ENCODE results near the gene CDC25A.
"Not testable (repeated sequence)": the region's sequence is repeated elsewhere in the genome, so short reads cannot be mapped to it uniquely, and the experiment has no call there.

CDC25A gene

DNA sequence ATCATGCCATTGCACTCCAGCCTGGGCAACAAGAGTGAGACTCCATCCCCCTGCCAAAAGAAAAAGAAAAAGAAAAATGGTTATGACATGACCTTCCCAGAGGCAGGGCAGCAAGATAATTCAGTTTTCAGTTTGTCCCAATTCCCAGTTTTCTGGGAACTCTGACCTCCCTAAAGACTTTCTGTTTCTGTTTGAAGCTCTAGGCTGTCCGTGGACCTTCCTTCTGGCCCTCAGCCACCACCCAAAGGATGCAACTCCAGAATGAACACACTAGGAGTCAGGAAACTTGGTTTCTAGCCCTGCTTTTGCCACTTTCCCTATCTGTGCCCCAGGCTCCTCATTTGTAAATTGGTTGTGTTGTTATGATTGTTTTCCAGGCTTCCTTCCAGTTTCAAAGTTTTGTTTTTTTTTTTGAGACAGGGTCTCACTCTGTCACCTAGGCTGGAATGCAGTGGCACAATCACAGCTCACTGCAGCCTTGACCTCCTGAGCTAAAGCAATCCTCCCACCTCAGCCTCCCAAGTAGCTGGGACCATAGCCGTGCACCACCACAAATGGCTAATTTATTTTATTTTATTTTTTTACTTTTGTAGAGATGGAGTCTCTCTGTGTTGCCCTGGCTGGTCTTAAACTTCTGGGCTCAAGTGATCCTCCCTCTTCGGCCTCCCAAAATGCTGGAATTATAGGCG, 68.6 kb downstream of the CDC25A start:
- TF ChIP-seq, protein P1, sequence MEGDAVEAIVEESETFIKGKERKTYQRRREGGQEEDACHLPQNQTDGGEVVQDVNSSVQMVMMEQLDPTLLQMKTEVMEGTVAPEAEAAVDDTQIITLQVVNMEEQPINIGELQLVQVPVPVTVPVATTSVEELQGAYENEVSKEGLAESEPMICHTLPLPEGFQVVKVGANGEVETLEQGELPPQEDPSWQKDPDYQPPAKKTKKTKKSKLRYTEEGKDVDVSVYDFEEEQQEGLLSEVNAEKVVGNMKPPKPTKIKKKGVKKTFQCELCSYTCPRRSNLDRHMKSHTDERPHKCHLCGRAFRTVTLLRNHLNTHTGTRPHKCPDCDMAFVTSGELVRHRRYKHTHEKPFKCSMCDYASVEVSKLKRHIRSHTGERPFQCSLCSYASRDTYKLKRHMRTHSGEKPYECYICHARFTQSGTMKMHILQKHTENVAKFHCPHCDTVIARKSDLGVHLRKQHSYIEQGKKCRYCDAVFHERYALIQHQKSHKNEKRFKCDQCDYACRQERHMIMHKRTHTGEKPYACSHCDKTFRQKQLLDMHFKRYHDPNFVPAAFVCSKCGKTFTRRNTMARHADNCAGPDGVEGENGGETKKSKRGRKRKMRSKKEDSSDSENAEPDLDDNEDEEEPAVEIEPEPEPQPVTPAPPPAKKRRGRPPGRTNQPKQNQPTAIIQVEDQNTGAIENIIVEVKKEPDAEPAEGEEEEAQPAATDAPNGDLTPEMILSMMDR (IDR thresholded peaks at IDR 0.05): no peak
- TF ChIP-seq ZFX (IDR thresholded peaks at IDR 0.05; ENCODE audit: borderline replicate concordance): no peak
- H3K27ac ChIP-seq: no peak overlapping the region

- TF ChIP-seq ZFX (IDR thresholded peaks at IDR 0.05; ENCODE audit: borderline replicate concordance): no peak
- TF ChIP-seq, protein P1 (IDR thresholded peaks at IDR 0.05): no peak
- no peak overlapping the region for H3K27ac ChIP-seq
These were observed 69.3 kb downstream of the CDC25A start for GRCh38 chr3:48118928-48119327.

- TF ChIP-seq ZFX (IDR thresholded peaks at IDR 0.05; ENCODE audit: borderline replicate concordance): no peak
- TF ChIP-seq, protein P1 (IDR thresholded peaks at IDR 0.05): no peak
- no peak overlapping the region for H3K27ac ChIP-seq
These were observed 69.9 kb downstream of the CDC25A start for GRCh38 chr3:48118322-48118721.

DNA sequence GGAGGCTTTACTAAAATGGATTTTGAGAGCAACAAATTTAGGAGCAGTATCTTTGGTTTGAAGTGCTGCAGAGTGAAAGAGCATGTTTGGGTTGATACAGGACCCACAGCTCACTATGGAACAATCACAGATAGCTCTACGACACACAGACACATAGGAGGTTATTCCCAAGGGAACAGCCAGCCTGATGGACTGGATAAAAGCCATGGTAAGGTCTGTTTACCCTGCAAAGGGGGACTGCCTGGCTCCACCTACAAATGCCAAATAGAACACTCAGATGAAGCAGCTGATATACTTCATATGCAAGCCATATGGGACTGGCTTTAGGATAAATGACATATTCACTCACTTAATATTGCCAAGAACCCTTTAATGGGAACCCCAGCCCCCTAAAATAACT, 75.4 kb downstream of the CDC25A start:
- TF ChIP-seq, protein P1 (IDR thresholded peaks at IDR 0.05): no peak
- TF ChIP-seq ZFX (IDR thresholded peaks at IDR 0.05; ENCODE audit: borderline replicate concordance): no peak
- H3K27ac ChIP-seq: no peak overlapping the region

DNA sequence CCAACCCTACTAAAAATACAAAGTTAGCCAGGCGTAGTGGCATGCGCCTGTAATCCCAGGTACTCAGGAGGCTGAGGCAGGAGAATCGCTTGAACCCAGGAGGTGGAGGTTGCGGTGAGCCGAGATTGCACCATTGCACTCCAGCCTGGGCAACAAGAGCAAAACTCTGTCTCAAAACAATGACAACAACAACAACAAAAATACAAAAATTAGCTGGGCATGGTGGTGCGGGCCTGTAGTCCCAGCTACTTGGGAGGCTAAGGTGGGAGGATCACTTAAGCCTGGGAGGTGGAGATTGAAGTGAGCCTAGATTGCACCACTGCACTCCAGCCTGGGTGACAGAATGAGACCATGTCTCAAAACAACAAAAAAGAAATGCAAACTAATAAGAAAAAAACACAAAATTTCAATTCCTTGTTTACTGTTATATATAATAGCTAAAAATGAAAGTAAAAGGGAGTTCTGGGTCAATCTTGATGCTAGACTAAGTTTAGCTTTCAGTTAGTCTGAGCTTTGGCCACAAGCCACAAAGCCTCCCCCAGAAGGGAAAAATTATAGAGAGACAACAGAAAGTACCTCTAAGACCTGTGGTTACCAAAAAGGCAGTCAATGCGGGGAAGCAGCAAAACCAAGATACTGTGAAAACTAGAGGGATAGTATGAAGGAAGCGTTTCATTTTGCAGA, 76.0 kb downstream of the CDC25A start:
- not testable (repeated sequence) for H3K27ac ChIP-seq

DNA sequence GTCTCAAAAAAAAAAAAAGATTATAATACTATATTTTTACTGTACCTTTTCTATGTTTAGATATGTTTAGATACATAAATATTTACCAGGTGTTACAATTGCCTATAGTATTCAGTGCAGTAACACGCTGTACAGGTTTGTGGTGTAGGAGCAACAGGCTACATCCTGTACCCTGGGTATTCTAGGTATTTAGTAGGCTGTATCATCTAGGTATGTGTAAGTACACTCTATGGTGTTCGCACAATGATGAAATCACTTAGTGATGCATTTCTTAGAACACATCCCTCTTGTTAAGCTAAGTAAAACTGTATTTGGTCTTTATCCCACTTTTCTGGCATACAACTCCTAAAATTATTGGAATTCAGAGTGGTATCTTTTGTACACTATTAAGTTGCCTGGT, 77.8 kb downstream of the CDC25A start:
- H3K27ac ChIP-seq: no peak overlapping the region
- TF ChIP-seq ZFX (IDR thresholded peaks at IDR 0.05; ENCODE audit: borderline replicate concordance): no peak
- TF ChIP-seq, protein P1 (IDR thresholded peaks at IDR 0.05): no peak

DNA sequence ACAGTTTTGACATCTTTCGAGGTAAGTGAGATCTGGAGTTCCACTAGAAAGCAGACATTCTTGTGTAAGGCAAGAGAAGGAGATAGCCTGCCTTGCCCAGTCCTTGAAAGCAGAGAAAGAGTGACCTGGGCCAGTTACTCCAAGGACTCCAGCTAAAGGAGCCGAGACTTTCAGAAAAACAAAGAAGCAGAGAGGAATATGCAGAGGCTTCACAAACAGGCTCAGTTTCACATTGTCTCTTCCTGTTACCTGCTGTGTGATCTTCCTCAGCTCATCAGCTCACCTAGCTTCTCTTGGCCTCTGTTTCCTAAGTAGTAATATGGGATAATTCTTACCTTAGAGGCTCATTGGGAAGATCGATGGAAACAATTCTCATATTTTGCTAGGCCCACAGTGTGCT, 81.0 kb downstream of the CDC25A start:
- H3K27ac ChIP-seq: no peak overlapping the region
- TF ChIP-seq ZFX (IDR thresholded peaks at IDR 0.05; ENCODE audit: borderline replicate concordance): no peak
- TF ChIP-seq, protein P1 (IDR thresholded peaks at IDR 0.05): no peak
